ENCODE results near the gene MYL6B. TPM values are rescaled to one million over a fixed set of nuclear protein-coding genes. Genes with fewer than 3 reads are reported as not detected.
"Not testable (repeated sequence)": the region's sequence is repeated elsewhere in the genome, so short reads cannot be mapped to it uniquely, and the experiment has no call there.

MYL6B gene
- total RNA-seq, 1 donor from 2014 or later = 54.2 TPM

DNA sequence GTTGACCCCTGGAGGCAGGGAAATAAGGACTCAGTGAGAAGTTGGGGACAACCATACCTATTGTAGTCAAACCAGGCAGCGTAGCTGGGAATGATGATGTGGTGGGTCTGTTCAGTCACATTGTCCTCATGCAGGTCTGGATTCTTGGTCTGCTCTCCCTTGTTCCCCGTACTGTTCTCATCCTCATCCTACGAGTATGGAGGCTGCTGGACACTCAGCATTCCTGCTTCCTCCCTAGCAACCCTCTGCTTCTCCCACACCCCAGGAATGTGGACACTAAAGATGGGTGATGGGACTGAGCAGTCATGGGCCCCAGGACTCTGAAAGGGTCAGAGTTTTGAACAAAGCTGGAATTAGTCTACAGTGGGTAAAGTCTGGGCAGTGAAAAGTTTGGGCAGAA, 26.0 kb downstream of the MYL6B start:
- no peak for ATAC-seq

DNA sequence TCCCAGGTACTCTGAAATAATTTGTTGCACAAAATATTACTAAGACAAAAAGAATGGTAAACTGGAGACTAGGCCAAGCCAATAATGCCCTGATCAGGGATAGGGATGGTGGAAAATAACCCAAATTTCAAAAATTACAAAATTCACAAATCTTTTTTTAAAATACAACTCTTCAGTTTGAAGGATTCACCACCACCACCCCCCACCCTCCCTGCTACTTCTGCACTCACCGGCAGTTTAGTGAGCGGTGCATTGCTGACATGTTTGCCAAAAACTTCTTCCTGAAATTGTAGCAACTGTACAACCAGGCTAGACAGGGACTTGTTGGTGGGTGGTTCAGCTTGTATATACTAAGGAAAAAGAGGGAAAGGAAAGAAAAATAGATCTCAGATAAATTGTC, 34.6 kb downstream of the MYL6B start:
- ATAC-seq = no peak

DNA sequence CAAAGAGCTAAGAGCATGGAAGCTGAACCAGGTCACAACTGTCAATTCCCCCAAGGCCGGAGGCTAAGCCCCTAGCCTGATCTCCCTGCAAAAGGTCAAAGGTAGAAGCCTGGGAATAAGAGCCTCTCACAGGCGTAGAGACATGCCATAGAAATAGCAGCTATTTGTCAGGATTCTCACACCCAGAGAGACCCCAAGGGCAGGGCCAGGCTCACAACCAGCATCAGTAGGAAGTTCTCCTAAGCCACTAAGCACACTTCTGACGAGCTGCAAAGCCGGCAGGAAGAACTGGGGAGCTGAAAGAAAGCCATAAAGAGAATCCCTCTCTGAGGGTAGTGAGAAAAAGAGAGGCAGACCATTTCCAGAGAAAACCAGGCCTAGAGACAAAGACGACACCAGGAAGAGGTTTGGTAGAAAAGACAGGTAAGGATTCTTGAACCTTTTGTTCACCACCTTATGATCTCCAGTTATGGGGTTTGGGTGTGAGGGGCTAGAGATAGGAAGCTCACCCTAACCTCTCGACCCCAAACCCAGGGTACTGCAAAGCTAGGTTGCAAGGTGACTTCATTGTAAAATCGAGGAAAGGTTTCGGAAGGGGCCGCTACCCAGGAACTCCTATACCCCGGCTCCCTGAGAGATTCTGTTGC, 35.9 kb downstream of the MYL6B start:
- no peak for ATAC-seq

DNA sequence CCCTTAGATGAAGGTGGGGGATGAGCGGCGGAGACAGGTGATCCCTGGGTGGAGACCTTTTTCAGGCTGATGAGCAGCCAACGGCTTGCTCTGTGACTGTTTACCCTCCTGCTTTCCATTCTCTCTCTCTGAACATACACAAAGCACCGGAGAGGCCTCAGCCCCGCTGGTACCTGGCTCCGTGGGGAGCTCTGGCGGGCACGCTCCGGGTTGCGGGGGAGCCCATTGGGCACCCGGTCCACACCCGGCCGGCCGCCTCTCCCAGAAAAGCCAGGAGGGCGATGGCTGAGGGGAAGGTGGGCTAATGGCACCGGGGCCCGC, 36.4 kb downstream of the MYL6B start:
- ATAC-seq = peak; percentile 5

DNA sequence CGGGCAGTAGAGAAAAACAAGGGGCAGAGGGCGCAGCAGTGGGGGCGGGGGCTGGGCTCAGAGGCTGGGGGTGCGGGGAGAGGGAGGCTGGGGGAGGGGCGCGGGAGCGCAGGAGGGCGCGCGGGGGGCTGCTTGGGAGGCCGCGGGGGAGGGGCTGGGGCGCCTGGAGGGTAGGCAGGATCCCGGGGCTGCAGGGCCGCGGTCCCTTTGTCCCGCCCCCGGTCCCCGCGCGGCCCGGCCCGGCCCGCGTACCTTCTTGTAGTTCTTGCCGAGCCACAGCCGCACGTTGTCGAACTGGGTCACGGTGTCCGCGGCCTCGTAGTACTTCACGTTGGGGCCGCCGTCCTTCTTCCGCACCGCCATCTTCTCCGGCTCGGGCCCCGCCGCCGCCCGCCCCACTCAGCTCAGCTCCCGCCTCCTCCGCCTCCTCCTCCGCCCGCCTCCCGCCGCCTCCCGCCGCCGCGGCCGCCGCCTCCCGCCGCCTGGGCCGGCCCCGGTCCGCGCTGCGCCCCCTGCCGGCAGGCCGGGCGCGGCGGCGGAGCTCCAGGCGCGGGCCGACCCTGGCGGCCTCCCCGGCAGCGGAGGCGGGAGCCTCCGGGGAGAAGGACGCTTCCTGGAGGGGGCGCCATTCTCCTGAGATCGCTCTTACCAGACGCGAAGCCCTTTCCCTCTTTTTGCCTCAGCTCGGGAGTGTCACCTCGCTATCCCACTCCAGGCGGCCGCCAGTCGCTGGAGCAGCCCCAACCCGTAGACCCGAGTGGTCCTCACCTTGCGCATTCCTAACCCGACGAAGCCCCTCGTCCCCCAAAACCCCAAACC, 36.9 kb downstream of the MYL6B start, which contains the start of gene SMARCC2:
Gene SMARCC2 (minus strand): TSS at position 385 of the 819 bp plus-strand sequence. CDS start 22 bp downstream, at position 363.
- peak; percentile 88 for ATAC-seq

DNA sequence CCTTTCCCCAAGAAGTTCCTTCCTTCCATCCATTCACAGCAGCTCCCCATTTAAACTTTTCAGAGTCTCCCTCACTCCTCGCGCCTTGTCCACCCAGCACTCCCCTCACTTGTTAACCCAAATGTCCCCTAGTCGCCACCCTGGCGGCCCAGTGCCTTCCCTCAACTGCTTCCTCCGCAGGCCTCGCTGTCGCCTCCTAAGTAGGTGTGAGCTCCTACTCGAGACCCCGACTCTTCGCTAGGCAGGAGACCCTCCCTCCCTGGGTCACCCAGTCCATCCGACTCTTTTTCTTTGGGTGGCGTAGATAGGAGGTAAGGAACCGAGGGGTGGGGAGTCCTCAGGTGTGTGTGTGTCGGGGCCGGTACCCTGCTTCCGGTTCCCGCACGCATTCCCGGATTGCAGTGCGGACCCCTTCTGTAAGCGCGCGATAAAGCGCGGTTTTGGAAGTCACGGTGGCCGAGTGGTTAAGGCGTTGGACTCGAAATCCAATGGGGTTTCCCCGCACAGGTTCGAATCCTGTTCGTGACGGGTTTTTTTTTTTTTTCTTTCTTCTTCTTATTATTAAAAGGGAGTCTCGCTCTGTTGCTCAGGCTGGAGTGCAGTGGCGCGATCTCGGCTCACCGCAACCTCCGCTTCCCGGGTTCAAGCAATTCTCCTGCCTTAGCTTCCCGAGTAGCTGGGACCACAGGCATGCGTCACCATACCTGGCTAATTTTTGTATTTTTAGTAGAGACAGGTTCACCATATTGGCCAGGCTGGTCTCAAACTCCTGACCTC, 37.7 kb downstream of the MYL6B start:
- peak; percentile 59 for ATAC-seq

DNA sequence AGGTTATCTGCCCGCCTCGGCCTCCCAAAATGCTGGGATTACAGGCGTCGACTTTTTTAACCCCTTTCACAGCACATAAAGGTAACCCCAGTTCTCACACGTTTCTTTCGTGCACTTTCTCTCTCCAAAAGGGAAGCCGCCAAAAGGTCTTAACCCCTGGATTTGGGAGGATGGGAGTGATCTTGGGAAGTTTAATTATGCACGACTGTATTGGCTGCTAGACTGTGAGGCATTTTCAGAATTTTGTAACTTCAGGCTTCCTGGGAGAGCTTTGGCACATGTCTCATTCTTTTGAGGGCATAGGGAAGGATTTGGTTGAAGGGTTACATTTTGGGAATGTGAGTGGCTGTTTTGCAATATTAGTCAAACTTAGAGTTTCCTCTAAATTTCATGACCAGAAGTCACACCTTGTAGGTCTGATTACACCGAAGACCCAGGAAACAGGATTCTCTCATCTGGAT, 38.3 kb downstream of the MYL6B start:
- ATAC-seq = no peak

DNA sequence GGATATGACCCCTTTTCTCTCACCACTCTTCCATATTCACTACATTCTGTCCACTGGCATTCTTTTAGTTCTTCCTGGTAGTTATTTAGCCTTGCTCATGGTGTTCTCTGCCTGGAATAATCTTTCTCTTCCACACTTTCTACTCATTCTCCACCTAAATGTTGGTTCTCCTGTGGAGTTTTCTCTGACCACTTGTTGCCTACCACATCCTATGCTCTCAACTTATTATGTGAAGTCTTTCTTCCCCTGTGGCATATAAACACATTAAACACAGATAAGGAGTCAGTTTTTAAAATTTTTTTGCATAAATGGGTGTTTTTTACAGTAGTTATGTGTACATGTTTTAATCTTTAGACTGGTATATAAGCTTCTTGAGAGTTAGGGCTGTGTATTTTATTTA, 40.2 kb downstream of the MYL6B start:
- no peak for ATAC-seq

DNA sequence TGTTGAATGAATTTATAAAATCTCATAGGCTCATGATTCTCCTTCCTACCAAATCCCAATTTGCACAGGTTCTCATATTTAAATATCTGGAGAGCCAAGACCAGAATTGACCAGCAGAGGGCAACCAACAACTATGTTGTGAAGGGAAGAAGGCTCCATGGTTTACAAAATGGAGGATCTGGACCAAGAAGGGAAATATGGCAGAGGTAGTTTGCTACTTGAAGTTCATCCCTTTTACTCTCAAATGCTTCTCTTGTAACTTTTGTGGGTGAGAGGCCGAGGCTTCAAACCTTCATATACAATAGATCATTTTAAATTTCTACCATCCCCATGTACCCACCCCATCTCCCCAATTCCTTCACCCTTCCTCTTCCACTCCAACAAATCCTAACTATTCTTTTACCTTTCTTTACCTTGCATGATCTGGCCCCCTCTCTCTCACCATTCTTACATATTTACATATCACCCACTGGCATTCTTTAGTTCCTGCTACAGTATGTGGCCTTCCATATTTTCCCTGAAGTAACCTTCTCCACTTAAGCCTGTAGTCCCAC, 40.7 kb downstream of the MYL6B start:
- ATAC-seq = peak; percentile 30

DNA sequence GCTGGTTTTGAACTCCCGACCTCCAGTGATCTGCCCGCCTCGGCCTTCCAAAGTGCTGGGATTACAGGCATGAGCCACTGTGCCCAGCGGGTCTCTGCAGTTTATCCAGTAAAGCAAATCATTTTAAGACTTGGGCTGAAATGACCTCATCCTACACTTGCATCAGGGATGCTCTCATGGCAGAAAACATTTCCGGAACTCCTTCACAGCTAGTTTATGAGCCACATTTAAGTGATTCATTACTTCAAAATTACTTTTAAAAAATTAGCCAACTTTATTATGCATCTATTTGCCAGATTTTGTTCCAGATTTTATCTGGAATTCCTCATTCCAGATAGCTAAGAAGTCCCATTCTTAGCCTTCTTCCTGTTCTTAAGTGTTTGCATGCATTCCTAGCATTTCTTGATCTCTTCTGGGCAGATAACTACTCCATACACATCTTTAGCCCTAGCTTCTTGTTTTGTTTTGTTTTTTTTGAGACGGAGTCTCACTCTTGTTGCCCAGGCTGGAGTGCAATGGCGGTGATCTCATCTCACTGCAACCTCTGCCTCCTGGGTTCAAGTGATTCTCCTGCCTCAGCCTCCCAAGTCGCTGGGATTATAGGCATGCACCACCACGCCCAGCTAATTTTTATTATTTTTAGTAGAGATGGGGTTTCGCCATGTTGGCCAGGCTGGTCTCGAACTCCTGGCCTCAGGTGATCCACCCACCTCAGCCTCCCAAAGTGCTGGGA, 44.6 kb downstream of the MYL6B start:
- ATAC-seq = not testable (repeated sequence)

DNA sequence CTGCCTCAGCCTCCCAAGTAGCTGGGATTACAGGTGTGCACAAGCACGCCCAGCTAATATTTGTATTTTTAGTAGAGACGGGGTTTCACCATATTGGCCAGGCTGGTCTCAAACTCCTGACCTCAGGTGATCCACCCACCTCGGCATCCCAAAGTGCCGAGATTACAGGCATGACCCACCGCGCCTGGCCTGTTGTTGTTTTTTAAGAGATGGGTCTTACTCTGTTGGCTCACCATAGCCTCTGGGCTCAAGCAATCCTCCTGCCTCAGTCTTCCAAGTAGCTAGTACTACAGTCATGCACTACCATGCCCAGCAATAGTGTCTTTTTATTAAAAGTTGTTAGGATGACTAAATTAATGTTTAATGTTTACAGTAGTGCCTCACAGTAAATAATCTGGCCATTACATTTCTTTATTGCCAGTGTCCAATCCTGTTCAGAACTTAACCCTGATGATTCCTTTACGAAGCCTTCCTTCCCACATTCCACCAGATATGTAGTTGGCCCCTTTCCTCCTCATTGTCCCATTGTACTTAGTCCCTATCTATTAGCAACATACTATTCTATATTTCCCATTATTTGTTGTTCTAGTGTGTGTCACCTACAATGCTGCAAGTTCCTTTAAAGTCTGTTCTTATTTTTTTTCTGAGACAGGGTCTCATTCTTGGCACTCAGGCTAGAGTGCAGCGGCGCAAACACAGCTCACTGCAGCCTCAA, 45.7 kb downstream of the MYL6B start:
- ATAC-seq = no peak

DNA sequence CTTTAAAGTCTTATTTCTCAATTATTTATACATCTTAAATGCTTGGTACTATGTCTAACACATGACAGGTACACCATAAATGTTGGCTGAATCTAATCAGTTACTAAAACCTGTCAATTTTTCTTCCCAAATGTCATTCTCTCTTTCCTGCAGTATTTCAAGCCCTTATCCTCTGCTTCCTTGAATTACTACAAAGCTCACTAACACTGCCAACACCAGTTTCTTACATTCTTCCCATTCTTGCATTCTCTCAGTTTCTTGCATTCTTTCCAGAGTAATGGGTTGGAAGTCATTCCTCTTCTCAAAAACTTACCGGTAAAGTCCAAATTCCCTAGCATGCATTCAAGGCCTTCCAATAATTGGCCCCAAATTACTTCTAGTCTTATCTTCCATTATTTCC, 46.4 kb downstream of the MYL6B start:
- no peak for ATAC-seq

DNA sequence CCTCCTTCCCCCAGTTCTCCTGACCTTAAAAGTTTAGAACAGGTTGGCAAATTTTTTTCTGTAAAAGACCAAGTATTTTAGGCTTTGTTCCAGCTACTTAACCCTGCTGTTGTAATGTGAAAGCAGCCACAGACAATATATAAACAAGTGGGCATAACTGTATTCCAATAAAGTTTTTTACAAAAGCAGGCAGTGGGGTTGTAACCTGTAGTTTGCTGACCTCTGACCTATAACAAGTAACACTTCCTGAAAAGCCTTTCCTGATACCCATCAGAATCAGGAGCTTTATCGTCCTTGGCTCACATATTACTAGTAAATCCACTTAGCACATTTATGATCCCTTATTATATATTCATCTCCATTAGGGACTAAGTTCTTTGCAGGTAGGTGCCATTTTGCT, 50.0 kb downstream of the MYL6B start:
- ATAC-seq = no peak

DNA sequence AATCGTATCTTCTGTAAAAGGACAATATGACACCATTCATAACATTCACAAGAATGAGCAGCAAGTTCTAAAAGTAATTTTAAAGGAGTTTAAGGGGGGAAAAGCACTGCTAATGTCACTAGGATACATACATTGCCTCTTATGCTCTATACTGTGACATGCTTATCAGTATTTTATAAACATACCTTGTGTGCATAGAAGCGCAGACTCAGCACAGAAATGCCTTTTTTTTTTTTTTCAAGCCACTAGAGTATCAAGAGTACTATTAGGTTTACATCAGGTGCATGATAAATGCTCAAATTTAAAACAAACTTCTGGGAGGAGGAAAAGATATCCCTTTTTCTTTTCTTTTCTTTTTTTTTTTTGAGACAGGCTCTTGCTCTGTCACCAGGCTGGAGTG, 50.5 kb downstream of the MYL6B start:
- ATAC-seq = no peak

DNA sequence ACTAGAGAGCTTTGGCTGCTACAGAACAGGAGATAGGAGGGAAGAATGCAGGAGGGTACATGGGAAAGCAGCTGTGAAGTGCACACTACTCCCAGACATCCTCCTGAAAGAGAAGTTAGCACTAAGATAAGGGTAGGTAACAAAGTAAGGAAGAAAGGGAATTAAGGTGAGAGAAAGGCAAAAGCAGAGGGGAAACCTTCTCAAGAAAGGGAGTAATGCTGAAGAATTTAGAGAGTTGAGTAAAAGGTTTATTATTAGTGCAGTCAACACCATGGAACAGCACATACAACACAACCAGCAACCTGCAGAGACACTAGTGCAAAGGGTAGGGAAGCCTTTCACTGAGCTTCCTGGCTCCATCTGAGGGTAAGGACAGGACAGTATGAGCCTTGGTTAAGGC, 51.9 kb downstream of the MYL6B start:
- no peak for ATAC-seq

DNA sequence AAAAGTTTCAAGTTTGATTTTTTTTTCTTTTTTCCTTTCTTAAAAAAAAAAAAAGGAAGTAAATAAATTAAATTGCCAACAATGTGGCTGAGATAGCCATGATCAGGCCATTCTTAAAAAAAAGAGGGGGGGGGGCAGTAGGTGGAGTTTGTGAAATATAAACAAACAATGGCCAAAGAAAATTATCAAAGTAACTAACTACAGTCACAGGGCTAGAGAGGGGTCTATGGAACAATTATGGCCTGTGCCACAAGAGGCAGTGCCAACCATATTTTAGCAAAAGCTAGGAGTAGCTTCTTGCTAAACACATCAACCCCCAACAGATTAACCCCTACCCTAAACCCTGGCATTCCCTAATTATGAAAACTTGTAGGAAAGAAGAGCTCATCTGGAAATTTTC, 53.1 kb downstream of the MYL6B start:
- ATAC-seq = no peak

DNA sequence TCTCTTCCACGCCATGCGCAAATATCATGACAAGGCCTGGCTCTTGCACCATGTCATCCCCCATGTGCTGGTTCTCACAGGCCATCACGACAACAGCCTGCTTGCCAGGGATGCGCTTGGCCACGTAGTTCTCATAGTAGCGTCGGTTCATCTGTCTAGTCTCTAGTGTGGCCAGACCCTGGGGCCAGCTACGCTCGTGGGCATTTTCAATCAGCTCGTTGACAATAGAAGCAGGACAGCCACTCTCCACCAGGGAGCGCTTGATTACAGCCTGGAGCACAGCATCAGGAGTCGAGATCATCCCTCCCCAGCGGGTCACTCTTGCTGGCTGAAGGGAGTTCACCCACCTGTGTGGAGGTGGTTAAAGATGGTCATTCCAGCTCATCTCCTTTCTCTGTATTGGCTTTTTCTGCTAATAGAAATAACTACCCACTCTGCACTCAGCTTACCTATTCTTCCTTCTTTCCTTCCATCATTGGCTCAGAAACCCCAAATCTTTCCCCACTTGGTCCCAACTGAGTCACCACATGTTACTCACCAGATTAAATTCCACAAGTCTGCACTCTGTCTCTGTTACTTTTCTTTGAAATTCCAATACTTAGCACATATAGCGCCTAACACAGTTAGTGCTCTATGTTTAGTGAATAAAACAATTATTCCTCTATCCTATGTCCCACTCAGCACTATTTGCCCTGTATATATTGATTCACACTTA, 54.2 kb downstream of the MYL6B start:
- peak; percentile 55 for ATAC-seq

Measured in esophagus mucosa (tissue), 1 donor.